Neural cell (in vitro differentiated cells): ENCODE data around the gene TFDP2.

Source experiments
- EP300 ChIP-seq: fragments of 450-650 bp; conservative IDR thresholded peaks from 2 replicates; pipeline ENCODE4 v1.6.1; 2014; ENCODE audit warnings: antibody characterized with exemption, mild to moderate bottlenecking, moderate library complexity; ENCODE audit not compliant: poor library complexity, severe bottlenecking
- EZH2 ChIP-seq: fragments of 200-600, 300-800 bp; shearing (Covaris generic), sonication (generic); IDR thresholded peaks from 2 replicates; pipeline ENCODE4 v1.6.1; 2014; ENCODE audit warnings: antibody characterized with exemption, low read length, borderline replicate concordance, mild to moderate bottlenecking; ENCODE audit not compliant: insufficient read depth, poor library complexity, severe bottlenecking
- MXI1 ChIP-seq: fragments of 450-650 bp; conservative IDR thresholded peaks from 2 replicates; pipeline ENCODE4 v1.6.1; 2014; ENCODE audit warnings: antibody characterized with exemption, mild to moderate bottlenecking; ENCODE audit not compliant: poor library complexity, severe bottlenecking
- POLR2AphosphoS5 ChIP-seq: IDR thresholded peaks from 2 replicates; pipeline ENCODE4 v1.6.1; 2012
- RAD21 ChIP-seq: fragments of 450-650 bp; conservative IDR thresholded peaks from 2 replicates; pipeline ENCODE4 v1.6.1; 2014; ENCODE audit warnings: antibody characterized with exemption, mild to moderate bottlenecking, moderate library complexity
- SMC3 ChIP-seq: fragments of 450-650 bp; conservative IDR thresholded peaks from 2 replicates; pipeline ENCODE4 v1.6.1; 2014; ENCODE audit warnings: antibody characterized with exemption, mild to moderate bottlenecking, moderate library complexity; ENCODE audit not compliant: poor library complexity
- TAF1 ChIP-seq: IDR thresholded peaks from 2 replicates; pipeline ENCODE4 v1.6.1; 2012; ENCODE audit warnings: low read depth
- TF ChIP-seq, protein P1 (sequence below): fragments of 450-650 bp; IDR thresholded peaks from 2 replicates; pipeline ENCODE4 v1.5.1; 2014; ENCODE audit warnings: antibody characterized with exemption, mild to moderate bottlenecking, moderate library complexity; ENCODE audit not compliant: poor library complexity, severe bottlenecking
- TF ChIP-seq, protein P2 (sequence below): IDR thresholded peaks from 2 replicates; pipeline ENCODE4 v1.6.1; 2012; ENCODE audit warnings: borderline replicate concordance

DNA sequence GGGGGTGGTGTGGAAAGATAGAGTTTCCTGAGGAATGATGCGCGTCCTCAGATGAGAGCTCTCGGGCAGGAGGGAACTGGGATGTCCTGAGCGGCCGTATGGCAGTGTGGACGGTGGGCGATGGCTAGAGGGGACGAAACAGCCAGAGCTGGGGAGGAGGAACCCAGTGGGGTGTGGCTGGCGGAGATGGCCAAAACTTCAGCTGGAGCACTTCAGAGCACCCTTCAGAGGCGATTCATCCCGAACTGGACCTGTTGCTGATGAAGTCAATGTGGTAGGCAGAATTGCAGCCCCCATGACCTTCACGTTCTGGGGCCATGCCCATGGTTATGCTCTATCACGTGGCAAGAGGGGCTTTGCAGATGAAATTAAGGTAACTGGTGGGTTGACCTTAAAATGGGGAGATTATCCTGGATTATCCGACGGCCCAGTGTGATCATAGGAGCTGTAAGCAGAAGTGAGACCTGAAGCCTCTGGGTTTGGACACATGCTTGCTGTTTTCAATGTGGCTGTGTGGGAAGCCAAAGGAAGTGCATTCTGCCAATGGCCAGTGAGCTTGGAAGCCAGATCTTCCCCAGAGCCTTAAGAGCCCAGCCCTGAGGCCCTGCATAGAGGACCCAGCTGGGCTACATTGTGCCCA lies 220.6 kb downstream of the TFDP2 start:
- TF ChIP-seq, protein P1, sequence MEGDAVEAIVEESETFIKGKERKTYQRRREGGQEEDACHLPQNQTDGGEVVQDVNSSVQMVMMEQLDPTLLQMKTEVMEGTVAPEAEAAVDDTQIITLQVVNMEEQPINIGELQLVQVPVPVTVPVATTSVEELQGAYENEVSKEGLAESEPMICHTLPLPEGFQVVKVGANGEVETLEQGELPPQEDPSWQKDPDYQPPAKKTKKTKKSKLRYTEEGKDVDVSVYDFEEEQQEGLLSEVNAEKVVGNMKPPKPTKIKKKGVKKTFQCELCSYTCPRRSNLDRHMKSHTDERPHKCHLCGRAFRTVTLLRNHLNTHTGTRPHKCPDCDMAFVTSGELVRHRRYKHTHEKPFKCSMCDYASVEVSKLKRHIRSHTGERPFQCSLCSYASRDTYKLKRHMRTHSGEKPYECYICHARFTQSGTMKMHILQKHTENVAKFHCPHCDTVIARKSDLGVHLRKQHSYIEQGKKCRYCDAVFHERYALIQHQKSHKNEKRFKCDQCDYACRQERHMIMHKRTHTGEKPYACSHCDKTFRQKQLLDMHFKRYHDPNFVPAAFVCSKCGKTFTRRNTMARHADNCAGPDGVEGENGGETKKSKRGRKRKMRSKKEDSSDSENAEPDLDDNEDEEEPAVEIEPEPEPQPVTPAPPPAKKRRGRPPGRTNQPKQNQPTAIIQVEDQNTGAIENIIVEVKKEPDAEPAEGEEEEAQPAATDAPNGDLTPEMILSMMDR, result no peak
- no peak for TF ChIP-seq TAF1
- TF ChIP-seq EZH2, result no peak
- no peak for TF ChIP-seq RAD21
- no peak for TF ChIP-seq POLR2AphosphoS5
- TF ChIP-seq EP300, result no peak
- no peak for TF ChIP-seq SMC3
- TF ChIP-seq, protein P2, sequence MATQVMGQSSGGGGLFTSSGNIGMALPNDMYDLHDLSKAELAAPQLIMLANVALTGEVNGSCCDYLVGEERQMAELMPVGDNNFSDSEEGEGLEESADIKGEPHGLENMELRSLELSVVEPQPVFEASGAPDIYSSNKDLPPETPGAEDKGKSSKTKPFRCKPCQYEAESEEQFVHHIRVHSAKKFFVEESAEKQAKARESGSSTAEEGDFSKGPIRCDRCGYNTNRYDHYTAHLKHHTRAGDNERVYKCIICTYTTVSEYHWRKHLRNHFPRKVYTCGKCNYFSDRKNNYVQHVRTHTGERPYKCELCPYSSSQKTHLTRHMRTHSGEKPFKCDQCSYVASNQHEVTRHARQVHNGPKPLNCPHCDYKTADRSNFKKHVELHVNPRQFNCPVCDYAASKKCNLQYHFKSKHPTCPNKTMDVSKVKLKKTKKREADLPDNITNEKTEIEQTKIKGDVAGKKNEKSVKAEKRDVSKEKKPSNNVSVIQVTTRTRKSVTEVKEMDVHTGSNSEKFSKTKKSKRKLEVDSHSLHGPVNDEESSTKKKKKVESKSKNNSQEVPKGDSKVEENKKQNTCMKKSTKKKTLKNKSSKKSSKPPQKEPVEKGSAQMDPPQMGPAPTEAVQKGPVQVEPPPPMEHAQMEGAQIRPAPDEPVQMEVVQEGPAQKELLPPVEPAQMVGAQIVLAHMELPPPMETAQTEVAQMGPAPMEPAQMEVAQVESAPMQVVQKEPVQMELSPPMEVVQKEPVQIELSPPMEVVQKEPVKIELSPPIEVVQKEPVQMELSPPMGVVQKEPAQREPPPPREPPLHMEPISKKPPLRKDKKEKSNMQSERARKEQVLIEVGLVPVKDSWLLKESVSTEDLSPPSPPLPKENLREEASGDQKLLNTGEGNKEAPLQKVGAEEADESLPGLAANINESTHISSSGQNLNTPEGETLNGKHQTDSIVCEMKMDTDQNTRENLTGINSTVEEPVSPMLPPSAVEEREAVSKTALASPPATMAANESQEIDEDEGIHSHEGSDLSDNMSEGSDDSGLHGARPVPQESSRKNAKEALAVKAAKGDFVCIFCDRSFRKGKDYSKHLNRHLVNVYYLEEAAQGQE, result no peak
- no peak for TF ChIP-seq MXI1
